ENCODE results near the gene SPSB2. TPM values are rescaled to one million over a fixed set of nuclear protein-coding genes. Genes with fewer than 3 reads are reported as not detected.
A peak's percentile ranks its signal among the peaks of the same experiment; 100 is the strongest.

Gene SPSB2
- total RNA-seq, 1 donor from 2014 or later: 6.5 TPM

GRCh38 chr12:6854036-6854435, 19.1 kb downstream of the SPSB2 start:
- H3K4me3 Mint-ChIP-seq: peak overlapping the region; percentile 94

DNA sequence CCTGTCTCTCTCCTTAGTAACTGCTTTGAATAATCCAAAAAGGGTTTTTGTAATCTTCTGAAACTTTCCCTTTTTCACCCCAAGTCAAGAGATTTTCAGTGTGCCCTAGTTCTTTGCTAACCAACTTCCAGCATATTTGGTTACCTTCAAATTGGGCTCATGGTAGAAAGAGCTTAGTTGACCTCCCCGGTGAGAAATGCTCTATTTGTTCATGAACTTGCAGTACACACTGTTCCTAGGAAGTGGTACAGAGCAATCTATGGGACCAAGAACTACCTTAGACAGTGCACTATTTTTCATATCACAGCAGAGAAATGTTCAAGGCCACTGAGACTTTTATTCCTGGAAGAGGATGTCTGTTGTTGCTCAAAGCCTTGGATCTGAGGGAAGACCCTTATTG, 19.5 kb downstream of the SPSB2 start:
- TF ChIP-seq, protein P1, sequence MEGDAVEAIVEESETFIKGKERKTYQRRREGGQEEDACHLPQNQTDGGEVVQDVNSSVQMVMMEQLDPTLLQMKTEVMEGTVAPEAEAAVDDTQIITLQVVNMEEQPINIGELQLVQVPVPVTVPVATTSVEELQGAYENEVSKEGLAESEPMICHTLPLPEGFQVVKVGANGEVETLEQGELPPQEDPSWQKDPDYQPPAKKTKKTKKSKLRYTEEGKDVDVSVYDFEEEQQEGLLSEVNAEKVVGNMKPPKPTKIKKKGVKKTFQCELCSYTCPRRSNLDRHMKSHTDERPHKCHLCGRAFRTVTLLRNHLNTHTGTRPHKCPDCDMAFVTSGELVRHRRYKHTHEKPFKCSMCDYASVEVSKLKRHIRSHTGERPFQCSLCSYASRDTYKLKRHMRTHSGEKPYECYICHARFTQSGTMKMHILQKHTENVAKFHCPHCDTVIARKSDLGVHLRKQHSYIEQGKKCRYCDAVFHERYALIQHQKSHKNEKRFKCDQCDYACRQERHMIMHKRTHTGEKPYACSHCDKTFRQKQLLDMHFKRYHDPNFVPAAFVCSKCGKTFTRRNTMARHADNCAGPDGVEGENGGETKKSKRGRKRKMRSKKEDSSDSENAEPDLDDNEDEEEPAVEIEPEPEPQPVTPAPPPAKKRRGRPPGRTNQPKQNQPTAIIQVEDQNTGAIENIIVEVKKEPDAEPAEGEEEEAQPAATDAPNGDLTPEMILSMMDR (conservative IDR thresholded peaks at IDR 0.05): no peak
- H3K36me3 Mint-ChIP-seq: peaks cover 26% of the 10 kb centered on the region
- no peak for DNase-seq (ENCODE audit: extremely low spot score, unreplicated experiment)
- H3K27ac Mint-ChIP-seq: peak overlapping the region; percentile 98
- peak overlapping the region; percentile 94 for H3K4me3 Mint-ChIP-seq
- H3K9me3 Mint-ChIP-seq: no peaks in the 10 kb centered on the region
- peaks cover 12% of the 10 kb centered on the region for H3K4me1 Mint-ChIP-seq (ENCODE audit: unreplicated experiment)
- H3K27me3 Mint-ChIP-seq: peaks cover 2% of the 10 kb centered on the region

More at GRCh38 chr12:6854036-6854435, 19.1 kb downstream of the SPSB2 start:
- TF ChIP-seq, protein P1 (conservative IDR thresholded peaks at IDR 0.05): no peak
- no peaks in the 10 kb centered on the region for H3K9me3 Mint-ChIP-seq
- H3K27me3 Mint-ChIP-seq: peaks cover 2% of the 10 kb centered on the region
- no peak for DNase-seq (ENCODE audit: extremely low spot score, unreplicated experiment)
- H3K27ac Mint-ChIP-seq: peak overlapping the region; percentile 98
- peaks cover 12% of the 10 kb centered on the region for H3K4me1 Mint-ChIP-seq (ENCODE audit: unreplicated experiment)
- peaks cover 26% of the 10 kb centered on the region for H3K36me3 Mint-ChIP-seq

- Mint-ChIP-seq H3K4me3 (peak overlapping the region; percentile 94), H3K9me3 (no peaks in the 10 kb centered on the region), H3K27ac (peak overlapping the region; percentile 98), H3K27me3 (peaks cover 2% of the 10 kb centered on the region), H3K4me1 (ENCODE audit: unreplicated experiment) (peaks cover 12% of the 10 kb centered on the region), H3K36me3 (peaks cover 21% of the 10 kb centered on the region)
- TF ChIP-seq, protein P1 (conservative IDR thresholded peaks at IDR 0.05): no peak
- DNase-seq (ENCODE audit: extremely low spot score, unreplicated experiment): no peak
Observed at GRCh38 chr12:6852651-6853354, 20.3 kb downstream of the SPSB2 start.

GRCh38 chr12:6851921-6852650, 21.0 kb downstream of the SPSB2 start, which contains the start of gene USP5:
TSS of gene USP5 (plus strand) at chr12:6852150. CDS start at chr12:6852180, 30 bp downstream.
- peak within 1 kb of the TSS; percentile 94 for H3K4me3 Mint-ChIP-seq

DNA sequence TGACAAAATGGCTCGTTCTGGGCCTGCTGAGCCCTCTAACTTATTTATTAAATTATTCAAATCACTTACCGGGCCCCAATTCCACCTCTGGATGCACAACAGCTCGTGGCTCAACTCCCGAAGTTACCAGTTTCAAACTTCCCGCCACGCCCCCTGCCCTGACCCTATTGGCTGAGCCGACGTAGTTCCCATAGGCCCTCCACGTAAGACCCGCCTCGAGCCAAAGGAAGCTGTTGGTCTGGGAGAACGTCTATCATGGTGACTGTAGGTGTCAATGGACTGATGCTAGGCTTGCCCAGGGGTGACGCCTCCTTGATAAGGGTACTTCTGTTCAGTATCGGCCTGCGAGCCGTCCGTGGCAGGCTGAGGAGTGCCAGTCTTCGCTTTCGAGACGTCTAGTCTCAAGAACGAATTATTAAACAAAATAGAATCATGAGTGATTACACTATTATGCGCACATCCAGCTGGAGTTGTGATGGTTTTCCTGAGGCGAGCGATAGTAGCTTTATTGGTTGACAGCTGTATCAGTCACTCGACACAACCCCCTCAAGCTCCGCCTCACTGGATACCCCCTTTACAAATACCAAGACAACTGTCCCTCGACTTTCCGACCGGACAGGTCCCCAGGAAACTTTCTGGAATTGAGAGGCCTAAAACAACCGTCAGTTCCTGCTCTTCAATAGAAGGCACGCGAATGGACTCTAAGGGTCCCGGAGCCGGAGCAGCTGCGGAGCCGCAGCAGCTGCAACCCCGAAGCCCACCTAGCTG, 21.8 kb downstream of the SPSB2 start, which contains the start of gene CDCA3:
CDCA3 (minus strand) TSS at position 134 of the 768 bp plus-strand sequence. CDS start 334 bp downstream, outside the sequence.
- peak; percentile 92 for DNase-seq (ENCODE audit: extremely low spot score, unreplicated experiment)
- Mint-ChIP-seq H3K4me3 (peak within 1 kb of the TSS; percentile 94), H3K9me3 (no peaks in the 10 kb centered on the region), H3K27ac (peak within 1 kb of the TSS; percentile 98), H3K4me1 (ENCODE audit: unreplicated experiment) (peaks cover 12% of the 10 kb centered on the region), H3K27me3 (peaks cover 2% of the 10 kb centered on the region), H3K36me3 (peaks cover 24% of the 10 kb centered on the region)
- TF ChIP-seq, protein P1 (conservative IDR thresholded peaks at IDR 0.05): no peak

More at GRCh38 chr12:6851921-6852650, 21.0 kb downstream of the SPSB2 start, which contains the start of gene USP5:
- Mint-ChIP-seq H3K27ac (peak within 1 kb of the TSS; percentile 98), H3K36me3 (peaks cover 20% of the 10 kb centered on the region), H3K27me3 (peaks cover 2% of the 10 kb centered on the region), H3K9me3 (no peaks in the 10 kb centered on the region), H3K4me1 (ENCODE audit: unreplicated experiment) (peaks cover 12% of the 10 kb centered on the region)
- TF ChIP-seq, protein P1 (conservative IDR thresholded peaks at IDR 0.05): no peak
- peak; percentile 98 for DNase-seq (ENCODE audit: extremely low spot score, unreplicated experiment)

Data from type B pancreatic cell (in vitro differentiated cells).